Ascending aorta (tissue), 2 donors: Measurements from ENCODE around the gene INO80. TPM values are rescaled to one million over a fixed set of nuclear protein-coding genes. Genes with fewer than 3 reads are reported as not detected.

Experiments
- DNase-seq, 2 donors: peaks; one replicate each; pipeline ENCODE4 v3.0.0-alpha.2; 2019; ENCODE audit warnings: low spot score in 2 of 2
- H3K27ac ChIP-seq, 2 donors: fragments of 200-600 bp; sonication (generic); one replicate each; pipeline ENCODE4 v1.5.1; 2016 to 2017; ENCODE audit warnings: mild to moderate bottlenecking in 1 of 2
- H3K27me3 ChIP-seq: fragments of 200-600 bp; sonication (generic); one replicate; pipeline ENCODE4 v1.5.1; 2017
- H3K36me3 ChIP-seq, 2 donors: fragments of 200-600 bp; sonication (generic); one replicate each; pipeline ENCODE4 v1.5.1; 2016
- H3K4me1 ChIP-seq, 2 donors: fragments of 200-600 bp; sonication (generic); one replicate each; pipeline ENCODE4 v1.5.1; 2016 to 2017; ENCODE audit warnings: mild to moderate bottlenecking in 1 of 2
- H3K4me3 ChIP-seq, 2 donors: fragments of 200-600 bp; sonication (generic); one replicate each; pipeline ENCODE4 v1.5.1; 2016 to 2017; ENCODE audit warnings: mild to moderate bottlenecking in 1 of 2
- H3K9me3 ChIP-seq, 2 donors: fragments of 200-600 bp; sonication (generic); one replicate each; pipeline ENCODE4 v1.5.1; 2016
- intact Hi-C: fragments of 100-400 bp; cut with DNase I; formaldehyde crosslinking; loops from one replicate; pipeline ENCODE4 v1.15.1; 2023
- total RNA-seq: library from RNA; depleted of rRNA; stranded (reverse); fragments of >200 nt; gene quantifications from one replicate; pipeline ENCODE4 v1.1.0, GENCODE V29; 2016
- TF ChIP-seq, protein P1 (sequence below), 3 experiments: fragments of 200-600 bp in 2 of 3; fragments of 450-650 bp in 1 of 3; sonication (generic) in 2 of 3; IDR thresholded peaks; one replicate each; pipeline ENCODE4 v1.5.1; 2016 to 2019; ENCODE audit warnings: antibody characterized with exemption in 3 of 3, mild to moderate bottlenecking in 1 of 3, moderate library complexity in 1 of 3

Gene INO80
- total RNA-seq, 1 donor from 2014 or later, result 57.8 TPM

- DNase-seq, result no peak
- intact Hi-C loops, result no loop called here
Measured at GRCh38 chr15:40990080-40990479, 126.0 kb downstream of the INO80 start.

GRCh38 chr15:40988156-40988555 is 127.9 kb downstream of the INO80 start:
- TF ChIP-seq, protein P1, sequence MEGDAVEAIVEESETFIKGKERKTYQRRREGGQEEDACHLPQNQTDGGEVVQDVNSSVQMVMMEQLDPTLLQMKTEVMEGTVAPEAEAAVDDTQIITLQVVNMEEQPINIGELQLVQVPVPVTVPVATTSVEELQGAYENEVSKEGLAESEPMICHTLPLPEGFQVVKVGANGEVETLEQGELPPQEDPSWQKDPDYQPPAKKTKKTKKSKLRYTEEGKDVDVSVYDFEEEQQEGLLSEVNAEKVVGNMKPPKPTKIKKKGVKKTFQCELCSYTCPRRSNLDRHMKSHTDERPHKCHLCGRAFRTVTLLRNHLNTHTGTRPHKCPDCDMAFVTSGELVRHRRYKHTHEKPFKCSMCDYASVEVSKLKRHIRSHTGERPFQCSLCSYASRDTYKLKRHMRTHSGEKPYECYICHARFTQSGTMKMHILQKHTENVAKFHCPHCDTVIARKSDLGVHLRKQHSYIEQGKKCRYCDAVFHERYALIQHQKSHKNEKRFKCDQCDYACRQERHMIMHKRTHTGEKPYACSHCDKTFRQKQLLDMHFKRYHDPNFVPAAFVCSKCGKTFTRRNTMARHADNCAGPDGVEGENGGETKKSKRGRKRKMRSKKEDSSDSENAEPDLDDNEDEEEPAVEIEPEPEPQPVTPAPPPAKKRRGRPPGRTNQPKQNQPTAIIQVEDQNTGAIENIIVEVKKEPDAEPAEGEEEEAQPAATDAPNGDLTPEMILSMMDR (IDR thresholded peaks at IDR 0.05), result no peak
- DNase-seq, result no peak
- Histone ChIP-seq H3K4me3 (no peak overlapping the region), H3K36me3 (peaks cover 8 to 21% of the 10 kb centered on the region in 2 donors), H3K27me3 (no peaks in the 10 kb centered on the region), H3K9me3 (no peaks in the 10 kb centered on the region), H3K4me1 (peaks cover 21 to 42% of the 10 kb centered on the region in 2 donors), H3K27ac (no peak overlapping the region)
- intact Hi-C loops, result no loop called here

More at GRCh38 chr15:40990080-40990479, 126.0 kb downstream of the INO80 start:
- Histone ChIP-seq H3K27me3 (no peaks in the 10 kb centered on the region), H3K4me1 (peaks cover 6 to 23% of the 10 kb centered on the region in 2 donors), H3K36me3 (peaks cover 7 to 29% of the 10 kb centered on the region in 2 donors), H3K4me3 (no peak overlapping the region), H3K27ac (no peak overlapping the region), H3K9me3 (no peaks in the 10 kb centered on the region)
- TF ChIP-seq, protein P1 (IDR thresholded peaks at IDR 0.05), result no peak

DNA sequence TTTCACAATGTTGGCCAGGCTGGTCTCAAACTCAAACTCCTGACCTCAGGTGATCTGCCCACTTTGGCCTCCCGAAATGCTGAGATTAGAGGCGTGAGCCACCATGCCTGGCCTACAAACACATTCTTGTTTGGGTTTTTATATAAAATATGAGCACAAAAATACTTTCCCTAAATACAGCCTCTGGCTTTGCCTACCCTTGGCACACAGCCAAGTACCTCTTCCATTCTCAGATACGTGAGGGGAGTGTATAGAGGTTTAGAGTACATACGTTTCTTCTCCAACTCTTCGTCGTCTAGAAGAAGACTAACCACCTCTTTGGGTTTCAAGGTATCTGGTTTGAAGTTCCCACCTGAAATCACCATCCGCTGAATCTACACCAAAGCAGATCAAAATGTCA is 129.3 kb downstream of the INO80 start:
- Histone ChIP-seq H3K27me3 (no peaks in the 10 kb centered on the region), H3K9me3 (no peaks in the 10 kb centered on the region), H3K4me1 (peaks cover 17 to 42% of the 10 kb centered on the region in 2 donors), H3K4me3 (no peak overlapping the region), H3K27ac (peak overlapping the region; percentile 82 to 94), H3K36me3 (peaks cover 12 to 26% of the 10 kb centered on the region in 2 donors)
- intact Hi-C loops, result no loop called here
- TF ChIP-seq, protein P1 (IDR thresholded peaks at IDR 0.05), result no peak
- DNase-seq, result no peak

DNA sequence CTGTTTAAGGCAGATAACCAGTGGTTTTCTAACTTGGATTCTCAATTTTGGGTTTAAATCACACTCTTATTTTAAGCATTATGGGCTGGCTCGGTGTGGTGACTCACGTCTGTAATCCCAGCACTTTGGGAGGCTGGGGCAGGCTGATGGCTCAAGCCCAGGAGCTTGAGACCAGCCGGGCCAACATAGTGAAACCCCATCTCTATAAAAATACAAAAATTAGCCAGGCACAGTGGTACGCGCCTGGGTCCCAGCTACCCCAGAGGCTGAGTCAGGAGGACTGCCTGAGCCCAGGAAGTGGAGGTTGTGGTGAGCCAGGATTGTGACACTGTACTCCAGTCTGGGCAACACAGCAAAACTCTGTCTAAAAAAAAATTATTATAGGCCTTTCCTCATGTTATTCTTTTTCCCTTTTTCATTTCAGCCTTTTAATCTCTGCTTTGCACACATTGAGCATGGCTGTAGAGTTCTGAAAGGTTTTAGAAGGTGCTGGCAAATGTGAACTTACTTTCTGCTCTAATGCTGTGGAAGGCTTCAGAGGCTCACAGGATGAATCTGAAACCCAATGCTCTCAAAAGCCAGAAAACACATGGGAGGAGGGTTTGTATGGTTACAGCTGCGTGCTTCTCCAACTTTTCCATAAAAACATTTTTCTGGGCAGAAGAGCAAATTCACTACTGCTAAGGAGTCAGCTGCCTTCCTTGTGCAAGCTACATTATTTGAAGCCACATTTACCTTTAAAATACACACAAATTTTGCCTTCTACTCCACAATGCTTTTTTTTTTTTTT is 130.3 kb downstream of the INO80 start:
- Histone ChIP-seq H3K9me3 (no peaks in the 10 kb centered on the region), H3K27me3 (no peaks in the 10 kb centered on the region), H3K36me3 (peaks cover 15 to 35% of the 10 kb centered on the region in 2 donors), H3K27ac (peak overlapping the region; percentile 82 to 94), H3K4me3 (no peak overlapping the region), H3K4me1 (peaks cover 17 to 49% of the 10 kb centered on the region in 2 donors)
- DNase-seq, result peak; percentile 53 to 82
- intact Hi-C loops, result loop anchor here (1.0 to 2.0 kb wide), 3 partner anchors 32 to 79 kb away; partner anchors contain the start of gene CHAC1
- TF ChIP-seq, protein P1 (IDR thresholded peaks at IDR 0.05), result no peak

GRCh38 chr15:40984964-40985363 is 131.1 kb downstream of the INO80 start:
- H3K27me3 ChIP-seq, result no peaks in the 10 kb centered on the region
- no peak overlapping the region for H3K4me3 ChIP-seq
- H3K27ac ChIP-seq, result peak overlapping the region; percentile 82 to 94
- peaks cover 22 to 43% of the 10 kb centered on the region in 2 donors for H3K36me3 ChIP-seq
- peak in 1 of 2 donors; percentile 76 for DNase-seq
- TF ChIP-seq, protein P1 (IDR thresholded peaks at IDR 0.05), result no peak
- intact Hi-C loops, result loop anchor here (1.0 to 2.0 kb wide), 3 partner anchors 32 to 79 kb away; partner anchors contain the start of gene CHAC1
- no peaks in the 10 kb centered on the region for H3K9me3 ChIP-seq
- H3K4me1 ChIP-seq, result peaks cover 17 to 49% of the 10 kb centered on the region in 2 donors
